BLaER1 (cell line): Measurements from ENCODE around the gene MECP2.
A peak's percentile ranks its signal among the peaks of the same experiment; 100 is the strongest.

Experiments
- H3K27ac ChIP-seq: shearing (Covaris generic); formaldehyde crosslinking; 2 replicates; pipeline ENCODE4 v1.8.1; 2022
- H3K27me3 ChIP-seq: shearing (Covaris generic); formaldehyde crosslinking; 2 replicates; pipeline ENCODE4 v1.8.1; 2022
- H3K36me3 ChIP-seq: shearing (Covaris generic); formaldehyde crosslinking; 2 replicates; pipeline ENCODE4 v1.8.1; 2022
- H3K4me1 ChIP-seq: shearing (Covaris generic); formaldehyde crosslinking; 2 replicates; pipeline ENCODE4 v1.8.1; 2022
- H3K4me2 ChIP-seq: shearing (Covaris generic); formaldehyde crosslinking; 2 replicates; pipeline ENCODE4 v1.8.1; 2022
- H3K4me3 ChIP-seq: shearing (Covaris generic); formaldehyde crosslinking; 2 replicates; pipeline ENCODE4 v1.8.1; 2022
- H3K9ac ChIP-seq: shearing (Covaris generic); formaldehyde crosslinking; 2 replicates; pipeline ENCODE4 v1.8.1; 2022
- H3K9me3 ChIP-seq: shearing (Covaris generic); formaldehyde crosslinking; 2 replicates; pipeline ENCODE4 v1.8.1; 2022
- H4K20me1 ChIP-seq: shearing (Covaris generic); formaldehyde crosslinking; 2 replicates; pipeline ENCODE4 v1.8.1; 2022
- Cebpa-rat ChIP-seq: shearing (Covaris generic); IDR thresholded peaks from 2 replicates; pipeline ENCODE4 v1.8.1; 2022

The MECP2 gene

GRCh38 chrX:154135458-154136229 lies 38.1 kb upstream of the MECP2 start:
- no peak overlapping the region for H3K27ac ChIP-seq

GRCh38 chrX:154132366-154132765 lies 34.8 kb upstream of the MECP2 start:
- Histone ChIP-seq H3K9me3 (no peaks in the 10 kb centered on the region), H4K20me1 (no peaks in the 10 kb centered on the region; the same call in 1 of the 2 replicates), H3K27me3 (peaks cover 52% of the 10 kb centered on the region), H3K9ac (no peak overlapping the region), H3K27ac (no peak overlapping the region), H3K4me2 (no peak overlapping the region), H3K4me3 (no peak overlapping the region), H3K4me1 (peaks cover 22% of the 10 kb centered on the region), H3K36me3 (no peaks in the 10 kb centered on the region)
- no peak for TF ChIP-seq Cebpa-rat

More at GRCh38 chrX:154135458-154136229, 38.1 kb upstream of the MECP2 start:
- Histone ChIP-seq H3K4me2 (peak overlapping the region; percentile 69), H4K20me1 (no peaks in the 10 kb centered on the region; the same call in 1 of the 2 replicates), H3K9ac (no peak overlapping the region), H3K36me3 (no peaks in the 10 kb centered on the region), H3K4me1 (peaks cover 27% of the 10 kb centered on the region), H3K9me3 (0 out of 2 replicates have a peak, but pooled peaks cover 3% of the 10 kb centered on the region), H3K27me3 (peaks cover 58% of the 10 kb centered on the region), H3K4me3 (no peak overlapping the region)
- no peak for TF ChIP-seq Cebpa-rat

- Histone ChIP-seq H3K9ac (no peak overlapping the region), H3K27ac (no peak overlapping the region), H3K4me3 (no peak overlapping the region), H3K9me3 (no peaks in the 10 kb centered on the region), H4K20me1 (no peaks in the 10 kb centered on the region; the same call in 1 of the 2 replicates), H3K36me3 (no peaks in the 10 kb centered on the region), H3K27me3 (peaks cover 55% of the 10 kb centered on the region), H3K4me1 (peaks cover 18% of the 10 kb centered on the region), H3K4me2 (no peak overlapping the region)
- TF ChIP-seq Cebpa-rat: no peak
Observed at GRCh38 chrX:154131955-154132354, 34.4 kb upstream of the MECP2 start.

DNA sequence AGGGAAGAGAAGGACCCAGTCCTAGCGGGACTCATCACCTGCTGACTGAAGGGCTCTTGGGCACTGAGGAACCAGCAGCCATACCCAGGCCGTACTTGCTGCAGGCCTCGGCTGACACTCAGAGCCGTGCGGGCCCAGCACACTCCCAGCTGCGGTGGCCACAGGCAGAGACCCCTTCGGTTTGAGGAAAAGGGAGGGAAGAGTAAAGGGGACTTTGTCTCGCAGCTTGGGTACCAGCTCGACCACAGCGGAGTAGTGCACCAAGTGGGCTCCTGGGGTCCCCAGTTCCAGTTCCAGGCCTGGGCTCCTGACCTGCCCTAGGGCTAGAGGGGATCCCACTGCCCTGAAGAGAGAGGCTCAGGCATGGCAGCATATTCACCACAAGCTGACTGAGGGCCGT lies 28.6 kb upstream of the MECP2 start:
- H3K9ac ChIP-seq: no peak overlapping the region
- H3K27ac ChIP-seq: peak overlapping the region; percentile 18; the same call in 1 of the 2 replicates
- peaks cover 46% of the 10 kb centered on the region for H3K4me1 ChIP-seq
- no peak for TF ChIP-seq Cebpa-rat
- peaks cover 64% of the 10 kb centered on the region for H3K27me3 ChIP-seq
- H3K4me3 ChIP-seq: no peak overlapping the region
- no peaks in the 10 kb centered on the region; the same call in 1 of the 2 replicates for H4K20me1 ChIP-seq
- H3K4me2 ChIP-seq: no peak overlapping the region
- H3K36me3 ChIP-seq: no peaks in the 10 kb centered on the region
- H3K9me3 ChIP-seq: peaks cover 8% of the 10 kb centered on the region; the same call in 1 of the 2 replicates

GRCh38 chrX:154125391-154126040 lies 28.0 kb upstream of the MECP2 start:
- H3K27me3 ChIP-seq: peaks cover 62% of the 10 kb centered on the region
- no peaks in the 10 kb centered on the region; the same call in 1 of the 2 replicates for H4K20me1 ChIP-seq
- H3K4me3 ChIP-seq: no peak overlapping the region
- peaks cover 12% of the 10 kb centered on the region; the same call in 1 of the 2 replicates for H3K9me3 ChIP-seq
- H3K27ac ChIP-seq: peak overlapping the region; percentile 18; the same call in 1 of the 2 replicates
- no peak overlapping the region for H3K4me2 ChIP-seq
- no peaks in the 10 kb centered on the region for H3K36me3 ChIP-seq
- H3K9ac ChIP-seq: no peak overlapping the region
- peaks cover 46% of the 10 kb centered on the region for H3K4me1 ChIP-seq
- no peak for TF ChIP-seq Cebpa-rat

- no peak for TF ChIP-seq Cebpa-rat
- H4K20me1 ChIP-seq: no peaks in the 10 kb centered on the region; the same call in 1 of the 2 replicates
- H3K4me1 ChIP-seq: peaks cover 46% of the 10 kb centered on the region
- H3K9me3 ChIP-seq: peaks cover 21% of the 10 kb centered on the region
- peak overlapping the region; percentile 60 for H3K27ac ChIP-seq
- H3K36me3 ChIP-seq: no peaks in the 10 kb centered on the region
- H3K4me2 ChIP-seq: peak overlapping the region; percentile 61
- H3K9ac ChIP-seq: no peak overlapping the region; the same call in 1 of the 2 replicates
- H3K4me3 ChIP-seq: no peak overlapping the region
- H3K27me3 ChIP-seq: peaks cover 67% of the 10 kb centered on the region
Observed at GRCh38 chrX:154123241-154124219, 26.0 kb upstream of the MECP2 start.

GRCh38 chrX:154121961-154122360 lies 24.4 kb upstream of the MECP2 start:
- H4K20me1 ChIP-seq: no peaks in the 10 kb centered on the region; the same call in 1 of the 2 replicates
- no peak overlapping the region; the same call in 1 of the 2 replicates for H3K9ac ChIP-seq
- H3K9me3 ChIP-seq: peaks cover 34% of the 10 kb centered on the region
- H3K4me3 ChIP-seq: no peak overlapping the region
- H3K27ac ChIP-seq: peak overlapping the region; percentile 53; the same call in 1 of the 2 replicates
- no peak for TF ChIP-seq Cebpa-rat
- H3K27me3 ChIP-seq: peaks cover 77% of the 10 kb centered on the region
- H3K4me2 ChIP-seq: peak overlapping the region; percentile 61
- no peaks in the 10 kb centered on the region for H3K36me3 ChIP-seq
- peaks cover 51% of the 10 kb centered on the region for H3K4me1 ChIP-seq

DNA sequence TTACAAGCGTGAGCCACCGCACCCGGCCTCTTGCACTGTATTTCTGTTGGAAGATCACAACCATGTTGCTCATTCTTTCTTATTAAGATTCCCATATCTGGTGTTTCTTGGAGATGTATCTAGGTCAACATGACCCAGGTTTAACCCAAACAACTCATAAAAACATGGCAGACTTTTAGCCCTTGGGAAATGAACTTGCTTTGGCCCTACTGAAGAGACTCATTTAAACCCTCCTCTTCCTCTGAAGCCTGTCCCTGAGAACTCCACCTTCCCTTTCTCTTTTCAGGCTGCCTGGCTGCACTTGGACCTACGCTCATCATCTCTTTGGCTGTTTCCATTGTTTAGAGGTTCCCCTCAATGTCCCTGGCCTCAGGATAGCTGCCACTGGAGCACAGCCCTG lies 23.7 kb upstream of the MECP2 start:
- Histone ChIP-seq H3K27ac (peak overlapping the region; percentile 53; the same call in 1 of the 2 replicates), H3K27me3 (peaks cover 77% of the 10 kb centered on the region), H3K4me2 (peak overlapping the region; percentile 61), H3K36me3 (no peaks in the 10 kb centered on the region), H3K4me1 (peaks cover 58% of the 10 kb centered on the region), H4K20me1 (no peaks in the 10 kb centered on the region; the same call in 1 of the 2 replicates), H3K4me3 (no peak overlapping the region), H3K9me3 (peaks cover 31% of the 10 kb centered on the region), H3K9ac (no peak overlapping the region)
- TF ChIP-seq Cebpa-rat: no peak

DNA sequence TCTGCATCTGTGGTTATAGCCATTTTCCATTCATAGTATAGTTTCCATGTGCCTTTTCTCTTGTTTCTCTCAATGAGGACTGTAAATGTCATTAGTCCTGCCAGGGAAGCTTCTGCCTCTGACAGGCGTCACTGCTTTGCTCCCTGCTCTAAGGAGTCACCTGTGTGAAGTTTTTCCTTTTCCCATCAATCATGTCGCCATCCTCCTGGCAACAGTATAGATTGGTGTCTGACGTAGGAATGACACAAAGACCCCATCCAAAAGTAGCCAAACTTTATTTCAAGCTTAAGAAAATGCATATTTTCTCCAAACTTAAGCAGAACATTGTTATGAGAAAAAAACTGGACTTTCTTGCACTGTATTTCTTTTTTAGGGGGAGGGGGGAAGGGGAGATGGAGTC lies 23.1 kb upstream of the MECP2 start:
- Histone ChIP-seq H3K4me3 (no peak overlapping the region), H3K36me3 (no peaks in the 10 kb centered on the region), H3K9ac (no peak overlapping the region), H3K27ac (no peak overlapping the region), H3K4me1 (peaks cover 56% of the 10 kb centered on the region), H4K20me1 (peaks cover under 1% of the 10 kb centered on the region; the same call in 1 of the 2 replicates), H3K4me2 (no peak overlapping the region), H3K27me3 (peaks cover 77% of the 10 kb centered on the region), H3K9me3 (peaks cover 26% of the 10 kb centered on the region)
- TF ChIP-seq Cebpa-rat: no peak
